Erythroblast (primary cell): Measurements from ENCODE around the gene TEAD1.

ENCODE experiments used
- GATA1 ChIP-seq: IDR thresholded peaks from 2 replicates; pipeline ENCODE4 v1.6.1; 2011; ENCODE audit warnings: low read depth, mild to moderate bottlenecking, control low read depth, low read length, moderate library complexity
- POLR2A ChIP-seq: IDR thresholded peaks from 2 replicates; pipeline ENCODE4 v1.6.1; 2011; ENCODE audit warnings: mild to moderate bottlenecking, low read length

GRCh38 chr11:12727563-12728211 is 53.5 kb downstream of the TEAD1 start:
- TF ChIP-seq POLR2A (no peak), GATA1 (no peak)
